Measurements from ENCODE around the gene ZNF324.
"Not testable (repeated sequence)": the region's sequence is repeated elsewhere in the genome, so short reads cannot be mapped to it uniquely, and the experiment has no call there.

DNA sequence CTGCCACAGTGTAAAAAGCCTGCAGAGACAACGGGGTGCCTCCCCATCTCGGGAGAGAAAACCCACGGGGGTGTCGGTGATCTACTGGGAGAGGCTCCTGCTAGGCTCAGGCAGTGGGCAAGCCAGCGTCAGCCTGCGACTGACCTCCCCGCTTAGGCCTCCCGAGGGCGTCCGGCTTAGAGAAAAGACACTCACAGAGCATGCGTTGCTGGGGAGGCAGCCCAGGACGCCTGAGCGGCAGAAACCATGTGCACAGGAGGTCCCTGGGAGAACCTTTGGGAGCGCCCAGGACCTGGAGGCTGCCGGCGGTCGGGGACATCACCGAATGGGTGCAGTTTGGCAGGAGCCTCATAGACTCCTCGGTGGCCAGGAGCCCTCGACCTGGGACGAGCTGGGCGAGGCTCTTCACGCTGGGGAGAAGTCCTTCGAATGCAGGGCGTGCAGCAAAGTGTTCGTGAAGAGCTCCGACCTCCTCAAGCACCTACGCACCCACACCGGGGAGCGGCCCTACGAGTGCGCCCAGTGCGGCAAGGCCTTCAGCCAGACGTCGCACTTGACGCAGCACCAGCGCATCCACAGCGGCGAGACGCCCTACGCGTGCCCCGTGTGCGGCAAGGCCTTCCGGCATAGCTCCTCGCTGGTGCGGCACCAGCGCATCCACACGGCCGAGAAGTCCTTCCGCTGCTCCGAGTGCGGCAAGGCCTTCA is 4.1 kb downstream of the ZNF324 start:
- TF ChIP-seq, protein P1, sequence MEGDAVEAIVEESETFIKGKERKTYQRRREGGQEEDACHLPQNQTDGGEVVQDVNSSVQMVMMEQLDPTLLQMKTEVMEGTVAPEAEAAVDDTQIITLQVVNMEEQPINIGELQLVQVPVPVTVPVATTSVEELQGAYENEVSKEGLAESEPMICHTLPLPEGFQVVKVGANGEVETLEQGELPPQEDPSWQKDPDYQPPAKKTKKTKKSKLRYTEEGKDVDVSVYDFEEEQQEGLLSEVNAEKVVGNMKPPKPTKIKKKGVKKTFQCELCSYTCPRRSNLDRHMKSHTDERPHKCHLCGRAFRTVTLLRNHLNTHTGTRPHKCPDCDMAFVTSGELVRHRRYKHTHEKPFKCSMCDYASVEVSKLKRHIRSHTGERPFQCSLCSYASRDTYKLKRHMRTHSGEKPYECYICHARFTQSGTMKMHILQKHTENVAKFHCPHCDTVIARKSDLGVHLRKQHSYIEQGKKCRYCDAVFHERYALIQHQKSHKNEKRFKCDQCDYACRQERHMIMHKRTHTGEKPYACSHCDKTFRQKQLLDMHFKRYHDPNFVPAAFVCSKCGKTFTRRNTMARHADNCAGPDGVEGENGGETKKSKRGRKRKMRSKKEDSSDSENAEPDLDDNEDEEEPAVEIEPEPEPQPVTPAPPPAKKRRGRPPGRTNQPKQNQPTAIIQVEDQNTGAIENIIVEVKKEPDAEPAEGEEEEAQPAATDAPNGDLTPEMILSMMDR (IDR thresholded peaks at IDR 0.05; ENCODE audit: low read length) = not testable (repeated sequence)
- TF ChIP-seq EZH2 (IDR thresholded peaks at IDR 0.05; ENCODE audit: borderline replicate concordance, low read length) = not testable (repeated sequence)

All from OCI-LY1 (cell line).